Gastrocnemius medialis (tissue), 4 donors: ENCODE data around the gene KMT2B.

Experiments
- CTCF ChIP-seq, 5 experiments: fragments of 450-650 bp in 3 of 5; fragments of 200-600 bp in 2 of 5; sonication (generic) in 2 of 5; IDR thresholded peaks in 4 of 5; conservative IDR thresholded peaks in 1 of 5; 1 replicate in 4 of 5; 2 replicates in 1 of 5; pipeline ENCODE4 v1.5.1; 2016 to 2019; ENCODE audit warnings: antibody characterized with exemption in 5 of 5, mild to moderate bottlenecking in 3 of 5, moderate library complexity in 3 of 5
- POLR2A ChIP-seq, 2 donors: fragments of 450-650 bp; IDR thresholded peaks; one replicate each; pipeline ENCODE4 v1.6.1; 2017; ENCODE audit warnings: antibody characterized with exemption in 2 of 2, mild to moderate bottlenecking in 2 of 2, moderate library complexity in 2 of 2

DNA sequence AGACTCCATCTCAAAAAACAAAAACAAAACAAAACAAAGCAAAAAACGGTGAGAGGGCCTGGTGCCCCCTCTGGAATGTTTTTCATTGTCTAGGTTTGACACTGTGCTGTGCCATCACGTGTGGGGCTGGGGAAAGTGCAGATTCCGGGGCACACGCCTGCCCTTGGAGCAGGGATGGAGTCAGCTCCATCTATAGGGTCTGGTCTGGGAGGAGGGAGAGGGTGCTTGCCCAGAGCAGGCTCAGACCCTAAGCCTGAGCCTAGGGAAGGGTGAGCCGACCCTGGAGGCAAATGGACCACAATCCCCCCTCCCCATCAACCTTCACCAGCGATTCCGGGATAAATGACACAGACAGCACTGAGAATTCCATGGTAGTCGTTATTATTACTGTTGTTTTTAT is 24.4 kb upstream of the KMT2B start:
- TF ChIP-seq CTCF (IDR thresholded peaks at IDR 0.05 in 4 of 5, conservative IDR thresholded peaks at IDR 0.05 in 1 of 5) (no peak), POLR2A (IDR thresholded peaks at IDR 0.05) (no peak)
